LoVo (cell line): ENCODE data around the gene WDR64.
A peak's percentile ranks its signal among the peaks of the same experiment; 100 is the strongest.
"Not testable (repeated sequence)": the region's sequence is repeated elsewhere in the genome, so short reads cannot be mapped to it uniquely, and the experiment has no call there.

ENCODE experiments used
- DNase-seq: peaks from one replicate; pipeline ENCODE4 v3.0.0-alpha.2; 2016; ENCODE audit warnings: low spot score

WDR64 gene

DNA sequence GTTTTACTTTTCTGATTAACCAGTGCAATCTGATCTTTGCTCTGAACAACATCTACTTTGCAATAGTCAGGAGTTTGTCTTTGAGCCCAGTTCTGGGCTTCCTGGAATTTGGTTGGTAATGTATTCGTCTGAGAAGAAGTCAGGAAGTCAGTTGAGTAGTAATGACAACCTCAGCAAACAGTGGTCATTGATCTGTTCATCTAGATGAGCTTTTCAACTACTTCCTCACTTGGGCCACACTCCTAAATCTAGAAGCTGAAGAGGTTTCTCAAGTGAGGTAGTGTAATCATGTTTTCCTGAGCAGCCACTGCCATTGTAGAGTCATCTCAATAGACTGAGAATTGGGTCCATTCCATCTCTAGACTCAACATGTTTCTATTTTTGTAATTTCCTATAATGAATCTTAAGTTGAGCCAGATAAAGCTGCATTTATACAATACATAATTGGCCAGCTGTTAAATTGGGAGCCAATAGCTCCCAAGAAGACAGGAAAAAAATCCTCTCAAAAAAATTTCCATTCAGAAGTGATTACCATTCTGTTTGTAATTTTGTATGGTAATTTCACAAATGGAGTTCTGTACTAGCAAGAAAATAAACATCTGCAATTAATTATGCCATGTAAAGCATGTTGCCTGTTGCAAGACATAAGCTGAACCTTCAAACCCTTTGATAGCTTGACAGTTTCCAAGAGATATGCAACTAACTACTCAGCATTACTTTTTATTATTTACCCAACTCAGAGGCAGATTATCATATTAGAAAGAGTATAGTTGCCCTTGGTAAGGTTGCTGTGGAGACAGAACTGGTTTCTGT is 49.6 kb downstream of the WDR64 start:
- no peak for DNase-seq

DNA sequence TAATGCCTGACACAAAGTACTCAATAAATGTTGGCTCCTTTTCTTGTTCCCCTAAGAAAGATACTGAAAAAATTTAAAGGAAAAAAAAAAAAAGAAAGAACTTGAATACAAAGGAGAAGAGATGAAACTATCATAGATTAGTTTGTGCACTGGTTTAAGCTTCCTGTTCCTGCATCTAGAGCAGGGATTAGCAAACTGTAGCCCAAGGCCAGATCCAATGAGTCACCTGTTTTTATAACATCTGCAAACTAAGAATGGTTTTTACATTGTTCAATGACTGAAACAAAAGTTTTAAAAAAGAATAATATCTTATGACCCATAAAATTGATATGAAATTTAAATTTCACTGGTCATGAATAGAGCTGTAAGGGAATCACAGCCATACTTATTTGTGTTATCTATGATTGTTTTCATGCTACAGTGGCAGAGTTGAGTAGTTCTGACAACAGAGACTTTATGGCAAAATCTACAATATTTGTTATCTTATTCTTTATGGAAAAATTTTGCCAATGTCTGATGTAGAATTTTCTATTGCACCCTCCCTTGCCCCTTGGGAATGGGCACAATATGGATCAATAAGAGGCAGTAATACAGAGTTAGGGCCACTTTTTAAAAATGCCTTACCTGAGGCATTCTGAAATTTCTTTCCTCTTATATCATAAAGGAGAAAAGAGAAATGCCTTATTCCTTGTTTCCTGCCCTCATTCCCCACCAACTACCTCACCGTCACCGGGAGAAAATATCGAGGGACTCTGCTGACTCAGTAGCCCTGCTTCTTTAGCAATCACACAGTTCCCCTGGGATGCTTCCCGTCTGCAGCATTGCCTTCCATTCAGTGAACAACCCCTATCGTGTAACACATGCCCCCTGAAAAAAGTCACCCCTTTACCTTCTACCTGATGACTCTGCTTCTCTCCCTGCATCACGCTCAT is 50.6 kb downstream of the WDR64 start:
- DNase-seq, result peak; percentile 43

DNA sequence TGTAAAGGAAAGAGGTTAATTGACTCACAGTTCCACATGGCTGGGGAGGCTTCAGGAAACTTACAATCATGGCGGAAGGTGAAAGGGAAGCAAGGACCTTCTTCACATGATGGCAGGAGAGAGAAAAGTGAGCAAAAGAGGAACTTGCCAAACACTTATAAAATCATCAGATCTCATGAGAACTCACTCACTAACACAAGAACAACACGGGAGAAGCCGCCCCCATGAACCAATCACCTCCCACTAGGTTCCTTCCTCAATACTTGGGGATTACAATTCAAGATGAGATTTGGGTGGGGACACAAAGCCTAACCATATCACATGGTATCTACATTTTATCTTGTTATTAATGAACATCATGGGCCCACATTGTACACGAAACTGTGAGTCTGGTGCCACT is 51.7 kb downstream of the WDR64 start:
- DNase-seq, result not testable (repeated sequence)

DNA sequence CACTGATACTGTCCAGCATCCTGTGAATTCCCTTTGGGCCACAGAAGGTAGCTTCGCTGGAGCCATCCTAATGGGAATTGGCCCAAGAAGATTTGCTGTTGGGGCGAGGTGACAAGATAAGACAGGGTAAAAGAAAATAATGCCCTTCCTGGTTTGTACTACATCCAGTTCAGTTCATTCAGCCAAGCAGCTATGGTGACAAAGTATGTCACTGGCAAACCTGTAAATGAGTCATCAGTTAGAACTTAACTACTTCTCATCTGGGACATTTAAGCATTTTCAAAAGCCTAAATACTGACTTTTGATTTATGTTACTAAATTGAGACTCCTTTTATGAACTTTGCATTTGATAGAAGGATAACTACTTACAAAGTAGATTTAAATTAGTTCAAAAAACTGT is 54.2 kb downstream of the WDR64 start:
- DNase-seq, result peak; percentile 57

DNA sequence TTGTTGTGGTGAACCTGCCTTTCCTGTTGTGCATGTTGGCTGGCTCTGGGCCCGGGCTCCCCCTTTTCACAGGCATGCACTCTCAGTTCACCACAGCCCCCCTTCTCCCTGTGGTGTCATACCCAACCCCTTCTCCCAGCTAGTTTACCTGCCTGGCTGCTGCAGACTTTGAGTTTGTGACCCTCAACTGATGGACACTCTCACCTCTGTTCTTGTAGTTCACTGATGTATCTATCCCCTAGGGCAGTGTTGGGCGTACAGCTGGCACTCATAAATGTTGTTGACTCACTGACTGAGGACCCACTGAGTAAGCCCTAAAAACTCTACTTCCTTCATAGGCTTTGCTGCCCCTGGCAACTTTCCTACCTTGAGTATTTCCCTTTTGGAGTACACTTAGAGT is 54.9 kb downstream of the WDR64 start:
- DNase-seq, result peak; percentile 68

DNA sequence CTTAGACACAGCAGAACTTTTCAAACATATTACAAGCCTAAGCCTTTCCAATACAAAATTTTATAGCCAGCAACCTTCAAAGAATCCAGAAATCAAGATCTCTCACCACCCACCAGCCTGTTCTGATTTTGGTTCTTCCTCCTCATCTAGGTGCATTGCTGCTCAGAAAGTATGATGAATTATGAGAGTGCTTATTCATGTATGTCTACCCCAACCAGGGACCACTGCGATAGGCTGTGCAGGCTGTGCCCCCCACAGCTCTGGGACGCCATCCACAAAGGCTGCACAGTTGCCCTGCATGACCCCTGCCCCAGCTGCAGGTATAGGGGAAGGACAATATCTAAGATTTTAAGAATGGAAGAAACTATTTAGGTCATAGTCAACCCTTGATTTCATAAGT is 55.4 kb downstream of the WDR64 start:
- DNase-seq, result no peak

DNA sequence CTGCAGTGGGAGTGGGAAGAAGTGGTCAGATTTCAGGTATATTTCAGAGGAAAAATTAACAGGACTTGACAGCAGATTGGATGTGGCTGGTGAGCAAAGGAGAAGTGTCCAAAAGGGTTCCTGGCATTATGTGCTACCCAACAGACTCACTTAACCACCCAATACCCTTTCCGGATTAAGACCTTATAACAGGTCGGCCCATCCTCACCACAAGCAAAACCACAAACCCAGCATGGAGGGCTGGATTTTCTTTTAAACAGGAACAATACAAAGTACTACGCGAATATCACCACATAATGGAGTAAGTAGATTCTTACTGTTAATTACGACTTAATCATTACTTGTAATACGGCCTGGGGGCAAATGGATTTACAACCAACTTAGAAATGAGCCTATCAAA is 59.2 kb downstream of the WDR64 start:
- DNase-seq, result no peak

DNA sequence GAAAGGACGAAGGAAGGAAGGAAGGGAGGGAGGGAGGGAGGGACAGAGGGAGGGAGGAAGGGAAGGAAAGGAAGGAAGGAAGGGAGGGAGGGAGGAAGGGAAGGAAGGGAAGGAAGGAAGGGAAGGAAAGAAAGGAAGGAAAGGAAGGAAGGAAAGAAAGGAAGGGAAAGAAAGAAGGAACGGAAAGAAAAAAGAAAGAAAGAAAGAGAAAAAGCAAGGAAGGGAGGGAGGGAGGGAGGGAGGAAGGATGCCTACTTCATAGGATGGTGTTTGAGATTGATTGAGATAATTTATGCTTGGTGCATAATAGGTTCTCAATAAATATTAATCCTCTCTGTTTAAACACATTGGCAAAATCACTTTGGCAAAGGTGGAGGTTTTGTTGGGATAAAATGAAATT is 61.2 kb downstream of the WDR64 start:
- DNase-seq, result no peak

DNA sequence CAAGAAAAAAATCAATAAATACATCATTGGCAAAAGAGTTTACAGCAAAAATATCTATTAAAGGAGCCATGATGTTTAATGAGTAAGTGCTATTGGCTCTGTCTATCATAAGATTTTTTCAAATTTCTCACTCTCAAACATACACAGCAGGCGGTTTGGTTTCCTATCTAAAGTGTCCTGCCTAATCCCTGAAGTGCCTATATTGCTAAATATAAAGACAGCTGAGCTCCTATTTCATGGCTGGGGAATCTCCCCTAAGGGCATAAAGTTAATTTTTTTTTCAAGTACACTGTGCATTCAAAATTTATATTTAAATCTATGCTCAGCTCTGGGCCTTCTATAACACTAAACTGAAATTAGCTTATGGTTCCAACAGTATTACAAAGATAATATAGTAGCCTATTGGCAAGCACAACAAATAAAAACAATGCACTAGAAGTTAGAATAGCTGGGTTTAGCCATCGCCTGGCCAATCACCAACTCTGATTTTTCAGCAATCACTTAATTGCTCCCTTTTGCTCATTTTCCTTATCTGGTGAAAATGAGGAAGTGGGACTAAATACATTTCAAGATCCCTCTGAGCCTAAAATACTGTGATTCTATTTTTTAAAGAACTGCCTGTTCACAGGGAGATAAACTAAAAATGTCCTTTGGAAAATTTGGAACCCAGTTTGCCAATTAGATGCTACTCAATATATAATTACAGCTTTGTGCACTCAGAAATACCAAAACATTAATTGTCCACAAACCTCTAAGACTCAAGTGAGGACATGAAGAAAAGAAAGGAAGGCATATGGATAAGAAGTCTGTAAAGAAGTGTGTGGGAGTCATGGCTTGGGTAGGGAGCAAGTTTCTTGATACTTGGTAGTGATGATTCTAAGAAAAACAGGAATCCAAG is 62.5 kb downstream of the WDR64 start:
- no peak for DNase-seq

DNA sequence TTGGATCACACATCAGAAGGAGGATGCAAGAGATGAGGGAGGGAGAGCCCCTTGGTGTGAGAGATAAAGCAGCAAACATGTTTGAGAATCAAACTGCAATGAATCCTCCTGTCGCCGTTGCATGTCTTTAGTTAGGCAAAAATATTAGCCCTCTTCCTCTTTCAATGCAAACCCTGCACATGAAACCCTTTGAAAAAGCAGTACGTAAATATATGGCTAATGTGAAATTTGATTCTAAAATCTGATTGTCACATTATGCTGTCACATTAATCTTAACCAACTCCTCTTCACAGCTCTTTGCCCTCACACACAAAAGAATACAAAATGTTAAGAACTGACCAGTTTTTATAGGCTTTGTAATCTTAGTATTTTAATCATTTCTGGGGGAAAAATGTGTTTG is 63.4 kb downstream of the WDR64 start:
- DNase-seq, result no peak

DNA sequence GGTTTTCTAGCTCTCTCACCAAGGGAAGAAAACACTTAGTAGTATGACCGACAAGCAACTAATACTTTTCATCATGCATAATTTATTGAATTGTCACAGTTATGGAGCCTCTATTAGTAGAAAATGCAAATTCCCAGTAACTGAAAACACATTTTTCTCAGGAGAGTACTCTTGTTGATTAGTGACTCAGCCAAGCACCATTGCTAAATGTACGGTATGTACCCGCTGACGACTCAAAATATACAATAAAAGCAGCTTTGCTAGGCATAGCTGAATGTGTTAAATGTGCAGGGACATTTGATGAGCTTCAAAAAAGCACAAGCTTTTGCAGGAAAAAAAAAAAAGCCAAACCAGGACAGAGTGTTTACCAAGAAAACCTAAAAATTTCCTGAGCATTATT is 63.9 kb downstream of the WDR64 start:
- DNase-seq, result no peak

DNA sequence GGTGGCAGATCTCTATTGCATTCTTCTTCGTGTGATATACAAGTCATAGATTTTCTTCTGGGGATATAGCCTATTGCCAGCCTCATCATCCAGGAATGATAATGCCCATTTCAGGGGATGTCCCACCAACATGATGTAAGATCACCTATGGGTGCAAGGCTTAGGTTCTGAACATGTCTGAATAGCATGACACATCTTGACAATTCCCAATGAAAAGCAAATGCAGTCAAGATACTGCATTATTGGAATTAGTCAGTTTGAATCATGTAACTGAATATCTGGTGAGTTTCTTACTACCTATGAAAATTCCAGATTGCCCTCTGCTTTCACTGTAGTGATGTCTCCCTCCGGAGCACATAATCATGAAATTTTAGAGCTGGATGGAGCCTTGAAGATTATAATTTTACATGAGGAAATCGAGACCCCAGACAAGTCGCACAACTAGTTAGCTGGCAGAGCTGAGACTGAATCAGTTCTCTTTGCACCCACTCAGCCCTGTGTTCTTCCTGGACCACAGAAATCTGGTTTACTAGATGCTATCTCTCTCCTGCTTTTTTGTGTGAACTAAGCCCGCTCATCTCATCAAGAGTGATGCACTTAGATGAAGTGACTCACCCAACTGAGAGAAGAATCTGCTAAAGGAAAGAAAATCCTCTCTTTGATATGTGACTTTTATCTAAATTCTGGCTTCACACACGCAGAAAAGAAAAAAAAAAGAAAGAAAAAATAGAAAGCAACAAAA is 65.0 kb downstream of the WDR64 start:
- DNase-seq, result no peak

DNA sequence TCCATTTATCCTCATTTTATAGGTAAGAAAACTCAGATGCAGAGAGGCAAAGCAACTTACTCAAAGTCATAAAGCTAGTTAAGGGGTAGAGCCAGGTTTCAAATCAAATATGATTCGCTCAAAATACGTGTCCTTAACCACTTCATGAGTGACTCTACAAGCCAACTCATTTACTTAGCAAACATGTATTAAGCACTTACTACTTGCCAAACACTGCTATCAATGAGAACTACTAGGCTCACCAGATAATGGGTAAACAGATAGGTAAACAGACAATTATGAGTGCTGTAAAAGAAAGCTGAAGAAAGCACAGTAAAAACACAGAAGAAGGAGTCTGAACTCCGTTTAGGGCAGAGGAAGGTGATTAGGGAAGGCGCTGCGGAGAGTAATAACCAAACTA is 65.9 kb downstream of the WDR64 start:
- DNase-seq, result no peak

DNA sequence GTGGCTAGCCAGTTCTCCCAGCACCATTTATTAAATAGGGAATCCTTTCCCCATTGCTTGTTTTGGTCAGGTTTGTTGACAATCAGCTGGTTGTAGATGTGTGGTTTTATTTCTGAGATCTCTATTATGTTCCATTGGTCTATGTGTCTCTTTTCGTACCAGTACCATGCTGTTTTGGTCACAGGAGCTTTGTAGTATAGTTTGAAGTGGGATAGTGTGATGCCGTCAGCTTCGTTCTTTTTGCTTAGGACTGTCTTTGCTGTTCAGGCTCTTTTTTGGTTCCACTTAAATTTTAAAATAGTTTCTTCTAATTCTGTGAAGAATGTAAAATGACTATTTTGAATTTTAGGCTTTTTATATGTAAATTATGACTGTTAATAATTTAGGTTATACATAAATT is 68.9 kb downstream of the WDR64 start:
- no peak for DNase-seq

DNA sequence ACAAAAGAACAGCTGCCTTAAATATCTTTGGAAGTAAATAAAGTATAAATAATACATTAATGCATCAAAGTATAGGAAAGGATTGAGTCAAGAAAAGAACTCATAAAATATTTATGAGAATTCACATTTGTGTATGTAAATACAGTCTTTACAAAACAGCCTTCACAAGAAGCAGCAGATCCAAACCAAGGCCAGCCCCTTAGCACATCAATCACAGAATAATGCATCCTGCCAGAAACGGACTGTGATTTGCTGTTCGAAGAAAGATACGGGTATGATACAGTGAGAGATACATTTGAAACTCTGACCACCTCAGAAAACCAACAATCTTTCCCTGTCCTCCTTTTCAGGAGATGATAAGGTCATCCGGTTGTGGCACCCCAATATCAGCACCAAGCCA is 70.9 kb downstream of the WDR64 start:
- no peak for DNase-seq

DNA sequence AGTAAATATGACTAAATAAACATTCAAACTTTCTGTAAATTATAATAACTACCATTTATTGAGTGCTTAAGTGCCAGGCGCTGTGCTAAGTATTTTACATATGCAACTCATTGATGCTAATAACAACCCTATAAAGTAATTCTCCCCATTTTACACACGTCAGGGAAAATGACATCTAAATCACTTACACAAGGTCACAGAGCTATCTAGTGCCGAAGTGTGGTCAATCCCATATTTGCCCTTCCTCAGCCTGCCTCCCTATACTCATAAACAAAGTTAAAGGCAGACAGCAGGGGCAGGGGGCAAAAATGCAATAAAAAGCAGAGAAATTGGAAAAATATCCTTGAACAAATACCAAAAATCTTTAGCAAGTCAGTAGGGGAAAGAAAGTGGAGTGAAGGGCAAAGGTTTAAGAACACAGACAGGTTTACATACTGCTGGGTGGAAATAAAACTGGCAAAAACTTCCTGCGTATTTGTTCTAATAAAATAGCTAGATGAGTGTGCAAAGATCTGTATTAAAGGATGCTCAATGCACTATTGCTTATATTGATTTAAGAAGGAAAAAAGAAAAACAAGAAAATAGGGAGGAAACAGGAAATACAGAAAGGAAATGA is 72.8 kb downstream of the WDR64 start:
- no peak for DNase-seq

DNA sequence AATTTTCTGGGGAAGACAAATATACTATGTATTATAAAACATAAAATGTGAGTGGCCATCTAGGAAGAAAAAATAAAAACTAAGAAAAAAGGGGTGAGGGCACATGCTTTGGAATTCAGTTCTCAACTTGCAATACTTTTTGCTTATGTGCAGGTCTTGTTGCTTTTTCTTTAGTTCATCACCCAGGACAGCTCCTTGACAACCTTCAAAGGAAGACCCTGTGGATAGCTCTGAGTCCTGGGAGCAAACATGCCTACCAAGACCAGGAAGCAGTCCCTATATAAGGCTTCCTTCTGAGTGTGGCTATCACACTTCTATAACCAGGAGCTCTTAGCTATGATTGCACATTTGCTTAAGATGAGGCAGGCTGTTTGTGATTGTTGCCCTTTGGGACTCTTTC is 78.0 kb downstream of the WDR64 start:
- DNase-seq, result no peak

DNA sequence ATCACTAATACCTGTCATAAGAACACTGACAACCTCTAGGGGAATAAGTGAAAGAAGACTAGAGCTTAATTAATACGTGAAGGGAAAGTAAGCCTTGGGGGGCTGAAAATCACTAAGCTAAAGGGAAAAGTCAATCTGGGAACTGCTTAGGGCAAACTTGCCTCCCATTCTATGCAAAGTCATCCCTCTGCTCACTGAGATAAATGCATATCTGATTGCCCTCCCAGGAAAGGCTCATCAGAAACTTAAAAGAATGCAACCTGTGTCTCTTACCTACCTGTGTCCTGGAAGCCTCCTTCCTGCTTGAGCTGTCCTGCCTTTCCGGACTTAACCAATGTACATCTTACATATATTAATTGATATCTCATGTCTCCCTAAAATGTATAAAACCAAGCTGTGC is 81.8 kb downstream of the WDR64 start:
- DNase-seq, result no peak

DNA sequence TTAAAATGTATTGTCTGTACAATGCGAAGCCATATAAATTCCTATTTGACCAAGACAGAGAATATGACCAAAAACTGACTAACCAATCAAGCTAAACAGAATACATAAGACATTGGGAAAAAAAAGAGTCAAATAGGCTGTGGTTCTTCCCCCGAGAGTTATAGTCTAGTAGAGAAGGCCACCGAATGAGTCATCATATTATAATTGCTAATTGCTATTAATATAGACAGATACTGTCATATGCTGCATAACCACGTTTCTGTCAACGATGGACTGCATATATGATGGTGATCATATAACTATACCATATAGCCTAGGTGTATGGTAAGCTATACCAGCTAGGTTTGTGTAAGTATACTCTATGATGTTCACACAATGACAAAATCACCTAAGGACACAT is 82.5 kb downstream of the WDR64 start:
- DNase-seq, result no peak

DNA sequence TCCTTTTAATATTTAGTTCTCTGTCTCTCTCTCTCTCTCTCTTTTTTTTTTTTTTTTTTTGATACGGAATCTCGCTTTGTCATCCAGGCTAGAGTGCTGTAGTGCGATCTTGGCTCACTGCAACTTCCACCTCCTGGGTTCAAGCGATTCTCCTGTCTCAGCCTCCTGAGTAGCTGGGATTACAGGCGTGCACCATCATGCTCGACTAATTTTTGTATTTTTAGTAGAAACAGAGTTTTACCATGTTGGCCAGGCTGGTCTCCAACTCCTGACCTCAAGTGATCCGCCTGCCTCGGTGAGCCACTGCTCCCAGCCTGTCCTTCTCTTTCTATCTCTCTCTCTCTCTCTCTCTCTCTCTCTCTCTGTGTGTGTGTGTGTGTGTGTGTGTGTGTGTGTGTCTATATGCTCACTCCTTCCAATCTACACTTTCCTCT is 83.4 kb downstream of the WDR64 start:
- DNase-seq, result not testable (repeated sequence)

DNA sequence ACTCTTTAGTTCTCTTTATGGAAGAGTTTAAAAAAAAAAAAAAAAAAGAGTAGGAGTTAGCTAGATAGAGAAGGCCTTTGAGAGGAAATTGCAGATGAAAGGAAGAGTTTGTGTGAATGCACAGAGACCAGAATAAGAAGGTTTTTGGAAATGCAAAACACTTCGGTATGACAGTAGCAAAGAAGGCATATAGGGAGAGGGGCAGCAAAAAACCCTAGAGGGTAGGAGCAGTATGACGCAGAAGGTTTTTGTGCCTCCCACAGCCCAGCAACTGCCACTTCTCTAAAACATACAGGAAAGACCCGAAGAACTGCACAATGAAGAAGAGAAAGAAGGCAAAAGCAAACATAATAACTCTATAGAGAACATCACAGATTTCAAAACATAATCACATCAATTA is 84.3 kb downstream of the WDR64 start:
- DNase-seq, result no peak
